ENCODE data around the gene HHATL. TPM values are rescaled to one million over a fixed set of nuclear protein-coding genes. Genes with fewer than 3 reads are reported as not detected.

Gene HHATL
- total and polyA plus RNA-seq, 10 of the 15 experiments (the other 5 are each of a cell fraction or from before 2014, with no cell fraction given), result not detected

- no peaks in the 10 kb centered on the region for H3K36me3 ChIP-seq (ENCODE audit: control insufficient read depth in 2 of 2, insufficient read depth in 2 of 2, low read length in 1 of 2)
- H3K9me3 ChIP-seq (replicated peaks; ENCODE audit: control insufficient read depth, insufficient read depth, low read length), result no peaks in the 10 kb centered on the region
- BruUV-seq (replicated peaks), result no TSS peak
- H3K79me2 ChIP-seq (ENCODE audit: control insufficient read depth, insufficient read depth, low read length), result no peaks in the 10 kb centered on the region
- 54% methylated on average over 10 of the region's 10 CpGs for WGBS (ENCODE audit: insufficient coverage, insufficient replicate concordance, low lambda C conversion rate, missing lambda C conversion rate)
- H3K9ac ChIP-seq (ENCODE audit: control insufficient read depth, insufficient read depth, low read length), result no peak overlapping the region
- H3K27ac ChIP-seq (ENCODE audit: control insufficient read depth, insufficient read depth), result no peak overlapping the region
- H2AFZ ChIP-seq (ENCODE audit: control insufficient read depth, low read depth, low read length), result no peak overlapping the region
- H3K4me1 ChIP-seq (ENCODE audit: control insufficient read depth, insufficient read depth, low read length), result no peaks in the 10 kb centered on the region
- in situ Hi-C loops (cut with MboI) (loop anchor here (10.0 kb wide), 1 partner anchor 175 kb away; no protein-coding TSS in a partner anchor), intact Hi-C loops (cut with micrococcal nuclease; ENCODE audit: unreplicated experiment) (loop anchor here (10.0 kb wide), 1 partner anchor 205 kb away; no protein-coding TSS in a partner anchor)
- TF ChIP-seq MEF2A (IDR thresholded peaks at IDR 0.05; ENCODE audit: insufficient read depth, low read depth, low read length) (no peak), RCOR1 (conservative IDR thresholded peaks at IDR 0.05; ENCODE audit: low read depth, low read length) (no peak), CTCF (IDR thresholded peaks at IDR 0.05 in 2 of 3, conservative IDR thresholded peaks at IDR 0.05 in 1 of 3; ENCODE audit: control insufficient read depth in 2 of 3, extremely low read depth in 1 of 3, insufficient read depth in 1 of 3, low read depth in 3 of 3, low read length in 3 of 3) (peak; percentile 43 to 54 (median 53); a peak in 5 of 6 replicates), YY1 (IDR thresholded peaks at IDR 0.05; ENCODE audit: low read depth, low read length) (no peak), SRF (IDR thresholded peaks at IDR 0.05; ENCODE audit: low read depth in 2 of 2, low read length in 2 of 2) (no peak), RAD21 (IDR thresholded peaks at IDR 0.05; ENCODE audit: insufficient read depth, low read depth, low read length) (peak; percentile 46), TCF3 (IDR thresholded peaks at IDR 0.05; ENCODE audit: borderline replicate concordance, insufficient read depth, low read depth, low read length) (no peak), TCF7 (IDR thresholded peaks at IDR 0.05; ENCODE audit: borderline replicate concordance) (no peak), YBX1 (IDR thresholded peaks at IDR 0.05) (no peak), E2F8 (IDR thresholded peaks at IDR 0.05; ENCODE audit: low read depth, partially characterized antibody) (no peak), ZSCAN29 (IDR thresholded peaks at IDR 0.05) (no peak), TCF12 (IDR thresholded peaks at IDR 0.05; ENCODE audit: low read depth, low read length) (no peak), SIX5 (IDR thresholded peaks at IDR 0.05; ENCODE audit: low read depth, low read length, severe bottlenecking) (no peak), SMARCA5 (IDR thresholded peaks at IDR 0.05) (no peak)
- TF ChIP-seq, protein P1, sequence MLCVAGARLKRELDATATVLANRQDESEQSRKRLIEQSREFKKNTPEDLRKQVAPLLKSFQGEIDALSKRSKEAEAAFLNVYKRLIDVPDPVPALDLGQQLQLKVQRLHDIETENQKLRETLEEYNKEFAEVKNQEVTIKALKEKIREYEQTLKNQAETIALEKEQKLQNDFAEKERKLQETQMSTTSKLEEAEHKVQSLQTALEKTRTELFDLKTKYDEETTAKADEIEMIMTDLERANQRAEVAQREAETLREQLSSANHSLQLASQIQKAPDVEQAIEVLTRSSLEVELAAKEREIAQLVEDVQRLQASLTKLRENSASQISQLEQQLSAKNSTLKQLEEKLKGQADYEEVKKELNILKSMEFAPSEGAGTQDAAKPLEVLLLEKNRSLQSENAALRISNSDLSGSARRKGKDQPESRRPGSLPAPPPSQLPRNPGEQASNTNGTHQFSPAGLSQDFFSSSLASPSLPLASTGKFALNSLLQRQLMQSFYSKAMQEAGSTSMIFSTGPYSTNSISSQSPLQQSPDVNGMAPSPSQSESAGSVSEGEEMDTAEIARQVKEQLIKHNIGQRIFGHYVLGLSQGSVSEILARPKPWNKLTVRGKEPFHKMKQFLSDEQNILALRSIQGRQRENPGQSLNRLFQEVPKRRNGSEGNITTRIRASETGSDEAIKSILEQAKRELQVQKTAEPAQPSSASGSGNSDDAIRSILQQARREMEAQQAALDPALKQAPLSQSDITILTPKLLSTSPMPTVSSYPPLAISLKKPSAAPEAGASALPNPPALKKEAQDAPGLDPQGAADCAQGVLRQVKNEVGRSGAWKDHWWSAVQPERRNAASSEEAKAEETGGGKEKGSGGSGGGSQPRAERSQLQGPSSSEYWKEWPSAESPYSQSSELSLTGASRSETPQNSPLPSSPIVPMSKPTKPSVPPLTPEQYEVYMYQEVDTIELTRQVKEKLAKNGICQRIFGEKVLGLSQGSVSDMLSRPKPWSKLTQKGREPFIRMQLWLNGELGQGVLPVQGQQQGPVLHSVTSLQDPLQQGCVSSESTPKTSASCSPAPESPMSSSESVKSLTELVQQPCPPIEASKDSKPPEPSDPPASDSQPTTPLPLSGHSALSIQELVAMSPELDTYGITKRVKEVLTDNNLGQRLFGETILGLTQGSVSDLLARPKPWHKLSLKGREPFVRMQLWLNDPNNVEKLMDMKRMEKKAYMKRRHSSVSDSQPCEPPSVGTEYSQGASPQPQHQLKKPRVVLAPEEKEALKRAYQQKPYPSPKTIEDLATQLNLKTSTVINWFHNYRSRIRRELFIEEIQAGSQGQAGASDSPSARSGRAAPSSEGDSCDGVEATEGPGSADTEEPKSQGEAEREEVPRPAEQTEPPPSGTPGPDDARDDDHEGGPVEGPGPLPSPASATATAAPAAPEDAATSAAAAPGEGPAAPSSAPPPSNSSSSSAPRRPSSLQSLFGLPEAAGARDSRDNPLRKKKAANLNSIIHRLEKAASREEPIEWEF (IDR thresholded peaks at IDR 0.05; ENCODE audit: insufficient replicate concordance, low read depth, low read length), result no peak
- ChIA-PET RAD21 (ENCODE audit: unreplicated experiment) (no interaction called here), POLR2A (no interaction called here), CTCF (interaction anchor here (1.2 to 1.5 kb wide), 2 partner anchors 8 to 90 kb away, joined by 3 to 5 read pairs; no protein-coding TSS in a partner anchor), SMC1A (ENCODE audit: uncharacterized antibody, unreplicated experiment) (interaction anchor here (0.5 to 0.9 kb wide), 2 partner anchors 39 to 104 kb away, joined by 3 read pairs; no protein-coding TSS in a partner anchor)
- no peak overlapping the region for H3K4me3 ChIP-seq
- H4K20me1 ChIP-seq (ENCODE audit: control insufficient read depth, insufficient read depth), result no peaks in the 10 kb centered on the region
- H3K27me3 ChIP-seq (replicated peaks in 1 of 2; ENCODE audit: control insufficient read depth in 2 of 2, insufficient read depth in 2 of 2, low read length in 1 of 2), result no peaks in the 10 kb centered on the region
- ATAC-seq (peak; percentile 59), DNase-seq (ENCODE audit: low read depth, low spot score) (no peak), FAIRE-seq (no peak)
- no peak overlapping the region for H3K4me2 ChIP-seq (ENCODE audit: control insufficient read depth, insufficient read depth)
Observed at GRCh38 chr3:42749753-42750231, 47.2 kb upstream of the HHATL start.
